GM10266 (cell line): ENCODE data around the gene DDRGK1.

Experiments used
- DNase-seq: peaks from one replicate; pipeline ENCODE4 v3.0.0; 2012; ENCODE audit errors: extremely low spot score
- CTCF ChIP-seq: IDR thresholded peaks from 2 replicates; pipeline ENCODE4 v1.5.1; 2012; ENCODE audit warnings: mild to moderate bottlenecking, low read depth; ENCODE audit not compliant: control insufficient read depth, insufficient read depth; ENCODE audit errors: missing control alignments

DDRGK1 gene

GRCh38 chr20:3204124-3204794 lies at the start of gene DDRGK1:
Gene DDRGK1 (minus strand): TSS chr20:3204682. CDS start chr20:3204627, 55 bp downstream.
- peak; percentile 95 for DNase-seq
- no peak for TF ChIP-seq CTCF

- TF ChIP-seq CTCF = no peak
- no peak for DNase-seq
Observed at GRCh38 chr20:3251806-3252205, 47.3 kb upstream of the DDRGK1 start.

DNA sequence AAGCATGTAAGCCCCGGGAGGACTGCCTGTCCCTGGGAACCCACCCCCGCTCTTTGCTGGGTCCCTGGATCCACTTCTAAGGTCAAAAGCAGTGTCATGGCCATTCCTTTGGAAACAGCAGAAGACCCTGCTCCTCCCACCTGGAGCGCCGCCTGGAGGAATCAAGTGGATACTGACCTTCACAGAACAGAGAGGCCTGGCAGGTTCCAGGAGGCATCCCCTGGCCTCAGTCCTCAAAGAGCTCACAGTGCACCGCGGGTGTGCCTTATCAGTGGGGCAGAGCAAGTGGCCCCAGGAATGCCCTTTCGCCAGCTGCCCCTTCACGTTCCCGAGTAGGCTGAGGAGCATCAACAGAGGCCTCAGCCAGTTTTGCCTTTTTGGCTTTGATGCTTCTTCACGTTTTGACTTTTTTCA lies 45.6 kb upstream of the DDRGK1 start:
- TF ChIP-seq CTCF = peak; percentile 10
- DNase-seq = peak; percentile 35

DNA sequence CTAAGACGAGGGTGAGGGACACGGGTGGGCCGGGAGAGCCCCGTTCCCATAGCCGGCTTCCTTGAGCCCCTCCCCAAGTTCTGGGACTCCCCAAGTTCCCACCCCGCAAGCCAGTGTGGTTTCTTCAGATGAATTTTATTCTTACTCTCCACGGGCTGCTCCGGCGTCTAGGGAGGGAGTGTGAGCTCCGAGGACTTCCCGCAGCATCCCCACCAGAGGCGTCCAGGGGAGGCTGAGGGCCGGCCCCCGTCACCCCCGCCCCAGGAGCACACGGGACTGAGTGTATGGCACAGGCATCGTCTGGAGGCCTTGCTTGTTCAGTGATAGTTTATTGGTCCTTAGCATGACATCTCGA lies 44.5 kb upstream of the DDRGK1 start:
- TF ChIP-seq CTCF = no peak
- DNase-seq = no peak

DNA sequence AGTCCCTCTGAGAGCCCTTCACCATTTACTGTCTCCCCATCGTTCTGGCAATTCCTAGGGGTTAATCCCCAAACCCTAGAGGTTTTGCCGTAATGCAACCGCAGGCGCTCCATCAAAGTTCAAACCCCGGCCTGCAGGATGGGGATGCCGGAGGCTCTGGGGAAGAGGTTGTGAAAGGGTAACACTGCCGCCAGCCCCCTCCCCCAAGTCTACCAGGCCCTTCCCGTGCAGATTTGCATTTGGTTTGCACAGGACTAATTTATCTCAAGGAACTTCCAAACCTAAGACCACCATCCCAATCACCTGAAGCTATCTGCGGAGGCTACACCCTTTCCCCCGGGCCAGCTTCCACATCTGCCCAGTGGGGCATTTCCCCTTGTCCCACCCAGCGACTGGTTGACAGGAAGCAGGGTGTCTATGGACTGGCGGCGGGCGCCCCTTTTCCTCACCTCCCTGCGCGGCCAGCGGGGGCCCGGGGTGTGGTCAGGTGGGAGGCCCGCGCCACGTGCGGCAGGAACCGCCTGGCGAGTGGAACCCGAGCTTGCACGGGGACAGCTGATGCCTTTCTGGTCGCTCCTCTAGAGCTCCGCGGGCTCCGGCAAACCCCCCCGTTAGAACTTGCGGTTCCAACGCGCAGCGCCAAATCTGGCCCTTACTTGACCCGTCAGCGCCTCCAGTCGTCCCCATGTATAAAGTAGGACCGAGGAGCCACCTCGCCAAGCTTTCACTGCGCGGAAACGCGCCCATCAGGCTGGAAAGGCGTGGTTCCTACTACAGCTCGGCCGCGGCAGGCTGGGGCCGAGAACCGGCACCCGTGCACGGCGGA lies 43.9 kb upstream of the DDRGK1 start:
- TF ChIP-seq CTCF = no peak
- DNase-seq = no peak

DNA sequence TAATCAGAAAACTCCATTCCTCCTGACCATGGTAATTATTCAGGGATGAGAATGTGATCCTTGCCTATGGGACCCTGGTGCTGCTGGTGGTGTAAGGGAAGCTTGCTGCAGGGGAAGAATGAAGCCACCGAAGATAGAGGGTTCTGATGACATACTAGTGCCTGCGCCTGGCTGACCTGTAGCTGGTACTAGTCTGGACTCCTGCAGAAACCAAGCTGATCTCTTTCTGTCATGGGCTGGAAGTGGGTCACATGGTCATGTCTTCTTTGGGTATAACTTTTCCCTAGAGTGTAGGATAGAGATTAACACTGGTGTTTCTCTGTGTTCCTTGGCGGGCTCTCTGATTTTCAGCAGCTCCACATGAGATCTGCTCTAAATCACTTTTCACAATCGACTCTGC lies 43.2 kb upstream of the DDRGK1 start:
- TF ChIP-seq CTCF = no peak
- no peak for DNase-seq

DNA sequence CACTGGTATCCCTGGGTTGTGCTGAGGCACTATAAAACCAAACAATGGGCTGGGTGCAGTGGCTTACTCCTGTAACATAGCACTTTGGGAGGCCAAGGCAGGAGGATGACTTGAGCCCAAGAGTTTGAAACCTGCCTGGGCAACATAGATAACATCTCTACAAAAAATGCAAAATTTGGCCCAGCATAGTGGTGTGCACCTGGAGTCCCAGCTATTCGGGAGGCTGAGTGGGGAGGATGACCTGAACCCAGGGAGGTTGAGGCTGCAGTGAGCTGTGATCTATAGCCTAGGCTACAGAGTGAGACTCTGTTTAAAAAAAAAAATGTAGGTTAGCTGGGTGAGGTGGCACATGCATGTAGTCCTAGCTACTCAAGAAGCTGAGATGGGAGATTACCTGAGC lies 42.2 kb upstream of the DDRGK1 start:
- DNase-seq = no peak
- TF ChIP-seq CTCF = no peak
